OCI-LY1 (cell line): Measurements from ENCODE around the gene GRIA4.

Experiments used
- H2AFZ ChIP-seq: fragments of 200-600 bp; sonication (generic), shearing (Covaris generic); 2 replicates; pipeline ENCODE4 v1.6.0; 2014; ENCODE audit warnings: antibody characterized with exemption, mild to moderate bottlenecking, low read length
- H3F3A ChIP-seq: fragments of 200-600 bp; sonication (generic), shearing (Covaris generic); 2 replicates; pipeline ENCODE4 v1.6.0; 2014; ENCODE audit warnings: mild to moderate bottlenecking, antibody characterized with exemption, low read length, moderate library complexity; ENCODE audit not compliant: insufficient read depth
- H3K27ac ChIP-seq: fragments of 200-600 bp; sonication (generic); 2 replicates; pipeline ENCODE4 v1.5.1; 2014; ENCODE audit warnings: low read length, mixed run types, mild to moderate bottlenecking, low read depth; ENCODE audit not compliant: poor library complexity, severe bottlenecking
- H3K27me3 ChIP-seq: fragments of 200-600 bp; sonication (generic); 2 replicates; pipeline ENCODE4 v1.6.0; 2014; ENCODE audit warnings: antibody characterized with exemption, mild to moderate bottlenecking, low read length, moderate library complexity; ENCODE audit not compliant: insufficient read depth
- H3K36me3 ChIP-seq: fragments of 200-600 bp; sonication (generic); 2 replicates; pipeline ENCODE4 v1.6.1; 2014; ENCODE audit warnings: mild to moderate bottlenecking, antibody characterized with exemption, low read length, moderate library complexity, mixed read lengths; ENCODE audit not compliant: insufficient read depth
- H3K4me1 ChIP-seq: fragments of 200-600 bp; sonication (generic); 2 replicates; pipeline ENCODE4 v1.5.1; 2014; ENCODE audit warnings: mild to moderate bottlenecking, low read length, moderate library complexity; ENCODE audit not compliant: insufficient read depth, severe bottlenecking
- H3K4me2 ChIP-seq: fragments of 200-600 bp; sonication (generic), shearing (Covaris generic); 2 replicates; pipeline ENCODE4 v1.6.1; 2014; ENCODE audit warnings: low read length
- H3K4me3 ChIP-seq: fragments of 200-600 bp; sonication (generic); 2 replicates; pipeline ENCODE4 v1.5.1; 2014; ENCODE audit warnings: low read length, low read depth, mild to moderate bottlenecking, mixed read lengths; ENCODE audit not compliant: poor library complexity, severe bottlenecking
- H3K79me2 ChIP-seq: fragments of 200-600 bp; shearing (Covaris generic); 2 replicates; pipeline ENCODE4 v1.6.1; 2016; ENCODE audit warnings: mixed run types, low read length, mixed read lengths; ENCODE audit not compliant: insufficient read depth
- H3K9ac ChIP-seq: fragments of 200-600 bp; sonication (generic), shearing (Covaris generic); 2 replicates; pipeline ENCODE4 v1.6.1; 2014; ENCODE audit warnings: mild to moderate bottlenecking, low read length, mixed read lengths
- H3K9me2 ChIP-seq: fragments of 200-600 bp; sonication (generic), shearing (Covaris generic); 2 replicates; pipeline ENCODE4 v1.6.1; 2014; ENCODE audit warnings: low read depth, mild to moderate bottlenecking, low read length, mixed read lengths
- H3K9me3 ChIP-seq: fragments of 200-600 bp; shearing (Covaris generic); 2 replicates; pipeline ENCODE4 v1.6.1; 2014; ENCODE audit warnings: low read length, mixed read lengths
- H4K20me1 ChIP-seq: fragments of 200-600 bp; sonication (generic), shearing (Covaris generic); 2 replicates; pipeline ENCODE4 v1.6.0; 2016; ENCODE audit warnings: mild to moderate bottlenecking, low read length; ENCODE audit not compliant: insufficient read depth
- EZH2 ChIP-seq: fragments of 200-600 bp; sonication (generic), shearing (Covaris generic); IDR thresholded peaks from 2 replicates; pipeline ENCODE4 v1.8.0; 2017; ENCODE audit warnings: borderline replicate concordance, mixed run types, mild to moderate bottlenecking, antibody characterized with exemption, low read length, moderate library complexity, mixed read lengths
- TF ChIP-seq, protein P1 (sequence below): fragments of 200-600 bp; sonication (generic), shearing (Covaris generic); IDR thresholded peaks from 2 replicates; pipeline ENCODE4 v1.5.1; 2017; ENCODE audit warnings: mild to moderate bottlenecking, antibody characterized with exemption, low read length, moderate library complexity, mixed read lengths

Gene GRIA4

DNA sequence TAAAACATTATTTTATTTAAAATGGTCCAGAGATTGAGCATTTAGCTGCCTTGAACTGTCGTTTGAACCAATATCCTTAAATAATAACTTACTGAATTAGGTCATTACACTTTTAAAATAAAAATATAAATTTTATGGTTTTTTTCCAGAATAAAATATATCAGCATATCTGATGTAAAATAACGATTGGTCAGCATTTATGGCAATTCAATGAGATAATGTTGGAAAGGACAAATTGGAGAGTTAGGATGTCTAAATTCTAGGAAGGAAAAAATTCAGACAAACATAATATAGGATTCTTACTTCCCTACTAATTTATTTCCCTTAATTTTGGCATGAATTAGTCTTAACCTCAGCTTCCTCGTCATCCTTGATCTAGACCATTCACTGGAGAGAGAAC is 113.4 kb downstream of the GRIA4 start:
- TF ChIP-seq, protein P1, sequence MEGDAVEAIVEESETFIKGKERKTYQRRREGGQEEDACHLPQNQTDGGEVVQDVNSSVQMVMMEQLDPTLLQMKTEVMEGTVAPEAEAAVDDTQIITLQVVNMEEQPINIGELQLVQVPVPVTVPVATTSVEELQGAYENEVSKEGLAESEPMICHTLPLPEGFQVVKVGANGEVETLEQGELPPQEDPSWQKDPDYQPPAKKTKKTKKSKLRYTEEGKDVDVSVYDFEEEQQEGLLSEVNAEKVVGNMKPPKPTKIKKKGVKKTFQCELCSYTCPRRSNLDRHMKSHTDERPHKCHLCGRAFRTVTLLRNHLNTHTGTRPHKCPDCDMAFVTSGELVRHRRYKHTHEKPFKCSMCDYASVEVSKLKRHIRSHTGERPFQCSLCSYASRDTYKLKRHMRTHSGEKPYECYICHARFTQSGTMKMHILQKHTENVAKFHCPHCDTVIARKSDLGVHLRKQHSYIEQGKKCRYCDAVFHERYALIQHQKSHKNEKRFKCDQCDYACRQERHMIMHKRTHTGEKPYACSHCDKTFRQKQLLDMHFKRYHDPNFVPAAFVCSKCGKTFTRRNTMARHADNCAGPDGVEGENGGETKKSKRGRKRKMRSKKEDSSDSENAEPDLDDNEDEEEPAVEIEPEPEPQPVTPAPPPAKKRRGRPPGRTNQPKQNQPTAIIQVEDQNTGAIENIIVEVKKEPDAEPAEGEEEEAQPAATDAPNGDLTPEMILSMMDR, result no peak
- no peak for TF ChIP-seq EZH2
- Histone ChIP-seq H3K9ac (no peak overlapping the region), H3K79me2 (no peaks in the 10 kb centered on the region), H3K4me3 (no peak overlapping the region), H2AFZ (no peak overlapping the region), H3K27me3 (no peaks in the 10 kb centered on the region), H3K27ac (no peak overlapping the region), H4K20me1 (no peaks in the 10 kb centered on the region), H3K4me1 (no peaks in the 10 kb centered on the region), H3K36me3 (no peaks in the 10 kb centered on the region), H3K9me2 (no peaks in the 10 kb centered on the region), H3K9me3 (no peaks in the 10 kb centered on the region), H3F3A (no peaks in the 10 kb centered on the region), H3K4me2 (no peak overlapping the region)

DNA sequence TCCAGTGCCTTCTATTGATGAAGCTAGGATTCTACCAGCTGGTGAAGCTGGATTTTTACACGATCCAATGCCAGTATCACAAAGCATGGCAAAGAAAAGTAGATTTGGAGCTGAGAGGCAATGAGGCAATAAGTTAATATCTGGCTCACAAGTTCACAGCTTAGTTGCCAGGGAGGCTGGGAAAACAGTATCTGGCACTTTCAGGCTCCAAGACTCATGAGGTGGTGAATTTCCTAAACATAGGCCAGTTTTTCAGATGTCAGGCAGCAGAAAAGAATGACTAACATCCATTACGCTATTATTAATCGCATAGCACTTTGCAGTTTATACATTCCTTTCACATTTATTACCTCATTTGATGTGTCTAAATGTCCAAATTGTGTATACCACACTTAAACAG is 122.7 kb downstream of the GRIA4 start:
- Histone ChIP-seq H3K9me3 (no peaks in the 10 kb centered on the region), H2AFZ (no peak overlapping the region), H3K4me2 (no peak overlapping the region)

DNA sequence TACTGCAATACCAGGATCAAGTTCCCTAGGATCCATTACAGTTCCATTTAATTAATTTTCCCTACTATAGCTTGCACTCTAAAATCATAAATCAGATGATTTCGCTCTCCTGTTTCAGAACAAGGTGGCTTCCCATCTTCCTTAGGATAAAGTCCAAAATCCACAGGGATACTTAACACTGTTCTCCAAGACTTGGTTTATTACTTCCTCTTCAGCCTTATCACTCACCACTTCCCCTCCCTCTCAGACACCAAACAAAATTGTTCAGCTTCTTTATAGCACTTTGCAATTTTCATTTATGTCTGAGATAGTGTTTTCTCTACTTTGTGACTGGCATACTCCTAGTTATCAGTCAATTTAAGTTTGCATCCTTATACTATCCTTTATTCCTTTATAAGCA is 124.6 kb downstream of the GRIA4 start:
- no peak for TF ChIP-seq EZH2
- TF ChIP-seq, protein P1, result no peak
- no peaks in the 10 kb centered on the region for H3K9me2 ChIP-seq
- no peaks in the 10 kb centered on the region for H3F3A ChIP-seq
- no peak overlapping the region for H3K9ac ChIP-seq
- no peaks in the 10 kb centered on the region for H3K79me2 ChIP-seq
- H2AFZ ChIP-seq, result no peak overlapping the region
- no peak overlapping the region for H3K4me2 ChIP-seq
- H4K20me1 ChIP-seq, result no peaks in the 10 kb centered on the region
- H3K27ac ChIP-seq, result no peak overlapping the region
- no peaks in the 10 kb centered on the region for H3K36me3 ChIP-seq
- no peaks in the 10 kb centered on the region for H3K27me3 ChIP-seq
- no peaks in the 10 kb centered on the region for H3K9me3 ChIP-seq
- H3K4me3 ChIP-seq, result no peak overlapping the region
- no peaks in the 10 kb centered on the region for H3K4me1 ChIP-seq

More for the DNA sequence above, 122.7 kb downstream of the GRIA4 start:
- TF ChIP-seq, protein P1, result no peak
- TF ChIP-seq EZH2, result no peak
- Histone ChIP-seq H3F3A (no peaks in the 10 kb centered on the region), H3K79me2 (no peaks in the 10 kb centered on the region), H3K4me1 (no peaks in the 10 kb centered on the region), H3K4me3 (no peak overlapping the region), H3K9ac (no peak overlapping the region), H4K20me1 (no peaks in the 10 kb centered on the region), H3K9me2 (no peaks in the 10 kb centered on the region), H3K27me3 (no peaks in the 10 kb centered on the region), H3K36me3 (no peaks in the 10 kb centered on the region), H3K27ac (no peak overlapping the region)
